ENCODE measurements around the gene STXBP6.
A peak's percentile ranks its signal among the peaks of the same experiment; 100 is the strongest.

Gene STXBP6

GRCh38 chr14:25049568-25050268, at the start of gene STXBP6:
Gene STXBP6 (minus strand): TSS chr14:25050147. CDS start chr14:24974818, 75,329 bp downstream.
- peak; percentile 57 for DNase-seq (ENCODE audit: low spot score)

- no peak for DNase-seq (ENCODE audit: low spot score)
These were observed 47.2 kb upstream of the STXBP6 start for GRCh38 chr14:25097120-25097519.

DNA sequence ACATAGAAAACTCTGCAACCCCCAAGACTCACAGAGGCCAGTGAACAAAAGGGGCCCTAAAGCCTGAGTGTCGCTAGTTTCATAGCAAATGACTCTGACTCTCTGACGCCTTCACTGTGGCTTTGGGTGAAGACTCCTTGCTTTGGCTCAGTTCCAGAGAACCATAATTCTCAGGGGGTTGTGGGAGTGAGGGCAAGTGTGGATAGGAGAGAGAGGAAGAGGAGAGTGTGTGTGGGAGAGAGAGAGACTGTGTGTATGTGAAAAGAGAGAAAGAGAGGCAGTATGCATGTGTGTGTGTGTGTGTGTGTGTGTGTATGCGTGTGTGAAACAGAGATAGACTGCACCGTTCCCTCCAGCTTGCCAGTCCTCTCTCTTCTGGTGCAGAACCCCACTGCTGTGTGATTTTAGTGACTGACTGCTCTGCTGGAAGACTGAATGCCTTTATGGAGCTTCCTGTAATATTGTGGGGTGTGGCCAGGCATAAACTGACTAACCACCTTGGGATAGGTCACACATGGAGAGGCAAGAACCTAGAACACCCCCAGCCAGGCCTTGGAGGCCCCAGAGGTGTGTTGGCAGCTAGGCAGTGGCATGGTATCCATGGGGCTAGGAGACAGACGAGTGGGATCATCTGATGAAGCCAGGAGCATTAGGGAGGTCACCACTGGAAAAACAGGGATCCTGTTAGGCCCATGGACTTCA, 45.9 kb upstream of the STXBP6 start:
- DNase-seq (ENCODE audit: low spot score) = no peak

GRCh38 chr14:25094171-25094907, 44.4 kb upstream of the STXBP6 start:
- DNase-seq (ENCODE audit: low spot score) = no peak

DNA sequence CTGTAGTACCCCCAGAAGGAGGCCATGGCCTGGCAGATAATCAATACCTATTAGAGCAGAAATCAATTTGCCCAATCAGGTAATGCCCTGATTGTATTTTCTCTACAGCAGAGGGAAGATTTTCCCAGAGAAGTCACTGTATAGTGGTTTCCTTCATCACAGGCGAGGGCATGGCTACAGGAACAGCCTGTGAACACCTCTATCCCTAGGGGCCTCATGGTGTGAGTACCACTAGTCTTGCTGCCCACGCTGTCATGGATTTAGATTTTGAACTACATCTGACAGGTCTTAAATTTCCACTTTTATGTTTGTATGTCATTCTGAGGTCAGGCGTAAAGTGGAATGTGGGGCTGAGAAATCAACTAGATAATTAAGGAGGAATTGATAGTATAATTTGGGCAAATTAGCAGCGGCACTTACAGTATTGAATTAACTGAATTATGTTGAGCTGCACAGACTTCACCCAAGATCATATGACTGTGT, 42.4 kb upstream of the STXBP6 start:
- no peak for DNase-seq (ENCODE audit: low spot score)

GRCh38 chr14:25090716-25091454, 40.9 kb upstream of the STXBP6 start:
- DNase-seq (ENCODE audit: low spot score) = no peak

DNA sequence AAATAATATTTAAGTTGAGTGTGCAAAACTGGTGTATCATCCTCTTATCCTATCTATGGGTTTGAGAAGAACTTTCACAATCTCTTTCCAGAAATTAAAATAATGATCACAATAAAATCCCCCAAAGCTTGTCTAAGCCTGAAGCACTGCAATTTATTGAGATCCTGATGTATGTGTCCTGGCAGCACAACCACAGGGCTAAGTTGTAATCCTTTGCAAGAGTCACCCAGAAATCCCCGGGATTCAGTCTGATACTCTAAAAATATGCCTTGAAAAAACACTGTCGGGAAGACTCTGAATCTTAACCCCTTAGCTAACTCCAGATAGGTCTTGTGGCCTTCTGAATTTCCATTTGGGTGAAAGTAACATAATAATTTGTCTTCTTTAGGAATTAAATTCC, 40.3 kb upstream of the STXBP6 start:
- DNase-seq (ENCODE audit: low spot score) = no peak

DNA sequence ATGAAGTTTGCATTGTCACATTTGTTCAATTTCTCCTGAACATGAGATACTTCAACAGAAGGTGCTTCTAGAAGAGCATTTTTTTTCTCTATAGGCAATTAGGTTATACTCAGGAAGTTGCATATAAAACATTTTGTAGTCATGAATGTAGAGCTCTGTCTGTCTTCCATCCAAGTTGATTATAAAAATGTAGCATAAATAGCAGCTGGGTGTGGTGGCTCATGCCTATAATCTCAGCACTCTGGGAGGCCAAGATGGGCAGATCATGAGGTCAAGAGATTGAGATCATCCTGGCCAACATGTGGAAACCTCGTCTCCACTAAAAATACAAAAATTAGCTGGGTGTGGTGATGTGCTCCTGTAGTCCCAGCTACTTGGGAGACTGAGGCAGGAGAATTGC, 39.5 kb upstream of the STXBP6 start:
- no peak for DNase-seq (ENCODE audit: low spot score)

GRCh38 chr14:25086821-25087396, 37.0 kb upstream of the STXBP6 start:
- no peak for DNase-seq (ENCODE audit: low spot score)

DNA sequence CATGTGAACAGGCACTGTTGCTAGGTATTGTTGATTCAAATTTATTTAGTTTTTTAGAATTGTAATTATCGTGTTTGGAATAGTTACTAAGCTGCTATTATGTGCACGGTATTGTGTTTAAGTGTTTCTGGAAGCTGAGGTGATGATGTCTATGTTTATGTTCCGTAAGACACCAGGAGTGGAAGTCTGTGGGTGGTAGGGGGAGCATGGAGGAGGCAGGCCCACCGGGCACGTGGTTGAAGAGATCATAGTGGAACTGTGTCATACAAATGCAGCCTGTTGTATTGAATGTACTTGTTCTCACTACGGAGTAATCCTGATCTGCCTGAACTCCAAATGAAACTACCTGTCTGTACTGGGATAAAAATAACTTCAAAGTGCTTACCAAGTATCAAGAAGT, 36.1 kb upstream of the STXBP6 start:
- DNase-seq (ENCODE audit: low spot score) = no peak

GRCh38 chr14:25080682-25081081, 30.7 kb upstream of the STXBP6 start:
- DNase-seq (ENCODE audit: low spot score) = no peak

DNA sequence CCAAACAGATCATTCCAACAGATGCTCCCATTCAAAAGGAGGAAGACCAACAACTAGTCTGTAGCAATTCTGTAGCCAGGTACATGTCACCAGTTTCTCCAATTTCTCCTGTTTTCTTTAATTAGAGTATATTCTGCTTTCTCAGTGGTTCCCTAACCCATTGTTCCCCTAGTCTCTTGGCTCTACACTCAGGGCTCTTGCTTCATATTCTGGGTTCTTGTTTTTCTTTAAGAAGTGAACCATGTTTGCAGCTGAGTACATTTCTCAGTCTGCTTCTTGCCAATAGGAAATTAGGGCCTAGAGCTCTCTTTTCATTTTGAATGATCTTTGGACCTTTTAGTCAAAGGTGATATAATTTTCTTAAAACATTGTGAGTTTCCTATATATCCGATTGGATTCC, 29.4 kb upstream of the STXBP6 start:
- DNase-seq (ENCODE audit: low spot score) = no peak

GRCh38 chr14:25074099-25074685, 24.2 kb upstream of the STXBP6 start:
- no peak for DNase-seq (ENCODE audit: low spot score)

DNA sequence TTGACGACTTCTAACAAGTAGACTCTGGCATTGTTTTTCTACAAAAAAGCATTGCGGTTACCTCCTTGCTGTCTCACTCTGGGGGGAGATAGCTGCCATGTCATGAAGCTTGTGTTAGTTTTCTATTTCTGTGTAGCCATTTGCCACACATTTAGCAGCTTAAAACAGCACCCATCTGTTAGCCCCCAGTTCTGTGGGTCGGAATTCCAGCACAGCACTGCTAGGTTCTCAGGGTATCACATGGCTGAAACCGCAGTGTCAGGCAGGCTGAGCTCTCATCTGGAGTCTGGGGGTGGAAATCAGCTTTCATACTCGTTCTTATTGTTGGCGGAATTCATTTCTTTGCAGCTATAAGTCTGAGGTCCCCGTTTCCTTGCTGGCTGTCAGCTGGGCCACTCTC, 19.9 kb upstream of the STXBP6 start:
- DNase-seq (ENCODE audit: low spot score) = no peak

- DNase-seq (ENCODE audit: low spot score) = no peak
These were observed 17.7 kb upstream of the STXBP6 start for GRCh38 chr14:25067600-25067999.

GRCh38 chr14:25062022-25062321, 12.0 kb upstream of the STXBP6 start:
- DNase-seq (ENCODE audit: low spot score) = no peak

GRCh38 chr14:25056688-25057078, 6.7 kb upstream of the STXBP6 start:
- no peak for DNase-seq (ENCODE audit: low spot score)

- no peak for DNase-seq (ENCODE audit: low spot score)
These were observed 6.2 kb upstream of the STXBP6 start for GRCh38 chr14:25055992-25056687.

- no peak for DNase-seq (ENCODE audit: low spot score)
These were observed 5.1 kb upstream of the STXBP6 start for GRCh38 chr14:25055005-25055404.

DNA sequence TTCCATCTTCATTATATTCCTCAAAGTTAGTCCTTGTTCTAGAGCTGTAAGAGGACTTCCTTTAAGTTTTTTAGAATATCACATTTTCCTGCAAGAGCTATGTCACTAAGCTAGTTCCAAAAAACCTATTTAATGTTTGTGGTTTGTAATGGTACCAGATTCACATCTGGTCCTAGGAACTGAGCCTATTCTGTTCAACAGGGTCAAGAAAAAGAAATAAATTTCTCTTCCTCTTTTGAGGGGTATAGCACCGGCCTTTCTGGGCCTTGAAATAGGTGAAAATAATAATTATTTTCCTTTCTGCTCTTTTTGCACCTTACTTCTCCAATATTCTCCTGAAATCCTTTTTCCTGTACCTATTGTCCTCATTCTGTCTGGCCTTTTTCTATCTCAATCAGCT, 3.6 kb upstream of the STXBP6 start:
- no peak for DNase-seq (ENCODE audit: low spot score)

GRCh38 chr14:25052921-25053320, 3.0 kb upstream of the STXBP6 start:
- DNase-seq (ENCODE audit: low spot score) = no peak

All from HuH-7.5 (cell line).